GM12873 (cell line): ENCODE measurements around the gene SCN5A.

Source experiments
- TF ChIP-seq, protein P1 (sequence below): IDR thresholded peaks from 2 replicates; pipeline ENCODE4 v1.5.1; 2012; ENCODE audit warnings: low read depth, mild to moderate bottlenecking, moderate library complexity, low read length, control low read depth; ENCODE audit not compliant: insufficient read depth; ENCODE audit errors: missing control alignments

Gene SCN5A

GRCh38 chr3:38616658-38617057 lies 32.8 kb downstream of the SCN5A start:
- TF ChIP-seq, protein P1, sequence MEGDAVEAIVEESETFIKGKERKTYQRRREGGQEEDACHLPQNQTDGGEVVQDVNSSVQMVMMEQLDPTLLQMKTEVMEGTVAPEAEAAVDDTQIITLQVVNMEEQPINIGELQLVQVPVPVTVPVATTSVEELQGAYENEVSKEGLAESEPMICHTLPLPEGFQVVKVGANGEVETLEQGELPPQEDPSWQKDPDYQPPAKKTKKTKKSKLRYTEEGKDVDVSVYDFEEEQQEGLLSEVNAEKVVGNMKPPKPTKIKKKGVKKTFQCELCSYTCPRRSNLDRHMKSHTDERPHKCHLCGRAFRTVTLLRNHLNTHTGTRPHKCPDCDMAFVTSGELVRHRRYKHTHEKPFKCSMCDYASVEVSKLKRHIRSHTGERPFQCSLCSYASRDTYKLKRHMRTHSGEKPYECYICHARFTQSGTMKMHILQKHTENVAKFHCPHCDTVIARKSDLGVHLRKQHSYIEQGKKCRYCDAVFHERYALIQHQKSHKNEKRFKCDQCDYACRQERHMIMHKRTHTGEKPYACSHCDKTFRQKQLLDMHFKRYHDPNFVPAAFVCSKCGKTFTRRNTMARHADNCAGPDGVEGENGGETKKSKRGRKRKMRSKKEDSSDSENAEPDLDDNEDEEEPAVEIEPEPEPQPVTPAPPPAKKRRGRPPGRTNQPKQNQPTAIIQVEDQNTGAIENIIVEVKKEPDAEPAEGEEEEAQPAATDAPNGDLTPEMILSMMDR = no peak

GRCh38 chr3:38616111-38616510 lies 33.4 kb downstream of the SCN5A start:
- TF ChIP-seq, protein P1 = no peak

DNA sequence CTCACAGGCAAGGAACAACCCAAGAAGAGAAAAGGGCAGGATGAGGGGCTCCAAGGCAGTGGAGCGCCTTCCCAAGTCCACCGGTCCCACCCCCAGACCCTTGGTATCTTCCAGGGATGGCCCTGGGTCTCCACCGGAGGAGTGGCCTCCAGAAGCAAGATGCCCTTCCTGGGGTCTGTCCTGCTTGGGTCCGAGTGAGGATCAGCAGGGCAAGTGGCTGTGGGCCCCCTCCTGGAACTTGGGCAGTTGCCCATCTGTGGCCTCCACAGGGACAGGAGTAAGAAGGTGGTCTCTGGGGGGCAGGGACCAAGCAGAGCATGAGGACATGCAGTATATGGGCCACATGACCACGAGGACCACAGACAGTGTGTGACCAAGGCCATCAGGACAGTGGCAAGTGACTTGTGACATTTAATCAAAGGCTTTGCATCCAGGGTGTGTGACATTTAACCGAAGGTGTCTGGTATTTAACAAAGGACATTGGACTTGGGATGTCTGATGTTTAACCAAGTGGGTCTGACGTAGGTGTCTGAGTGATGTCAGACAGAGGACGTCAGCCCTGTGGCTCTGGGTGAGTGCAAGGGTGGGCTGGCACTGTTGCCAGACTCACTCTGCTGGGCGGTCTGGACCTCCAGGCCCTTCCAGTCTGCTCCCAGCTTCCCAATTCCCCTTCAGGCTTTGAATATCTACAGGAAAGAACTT lies 34.7 kb downstream of the SCN5A start:
- TF ChIP-seq, protein P1 = no peak

- TF ChIP-seq, protein P1 = no peak
Measured at GRCh38 chr3:38614091-38614490, 35.4 kb downstream of the SCN5A start.

DNA sequence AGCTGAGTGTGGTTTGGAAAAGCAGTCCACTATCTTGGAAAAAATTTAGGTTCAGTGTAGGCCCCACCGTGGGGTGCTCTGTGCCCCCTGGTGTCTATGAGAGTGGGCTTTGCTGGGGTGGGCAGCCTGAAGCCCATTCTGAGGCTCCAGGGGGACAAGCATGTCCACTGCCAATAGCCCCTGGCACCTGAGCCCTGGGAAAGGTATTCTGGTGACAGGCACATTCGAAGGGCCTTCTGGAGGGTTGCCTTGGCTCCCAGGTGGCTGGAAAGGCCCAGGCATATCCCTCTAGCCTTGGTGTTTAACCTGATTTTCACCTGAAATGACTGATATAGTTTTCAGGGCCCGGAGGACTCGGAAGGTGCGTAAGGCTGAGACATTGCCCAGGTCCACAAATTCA lies 36.1 kb downstream of the SCN5A start:
- TF ChIP-seq, protein P1 = no peak

DNA sequence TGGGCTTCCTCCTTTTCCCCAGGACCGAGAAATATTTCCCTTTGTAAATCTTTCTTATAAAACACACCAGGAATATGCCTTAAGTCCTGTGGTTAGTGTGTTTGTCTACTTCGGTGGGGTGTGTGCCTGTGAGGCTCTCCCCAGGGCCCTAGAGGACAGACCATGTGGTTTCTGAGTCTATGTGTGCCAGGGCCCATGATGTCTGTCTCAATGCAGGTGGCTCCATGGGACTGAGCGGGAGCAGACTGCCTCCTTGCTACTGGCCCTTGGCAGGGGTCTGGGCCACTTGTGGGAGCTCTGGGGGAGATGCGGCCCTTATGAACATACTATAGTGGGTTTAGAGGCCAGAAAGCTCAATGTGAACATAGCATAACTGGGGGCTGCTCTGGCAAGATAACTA lies 37.6 kb downstream of the SCN5A start:
- TF ChIP-seq, protein P1 = no peak

- TF ChIP-seq, protein P1 = no peak
Measured at GRCh38 chr3:38610934-38611333, 38.6 kb downstream of the SCN5A start.
